ENCODE results near the gene PRCC.
A peak's percentile ranks its signal among the peaks of the same experiment; 100 is the strongest.

The PRCC gene

GRCh38 chr1:156748670-156749418 lies 18.5 kb upstream of the PRCC start:
- DNase-seq (ENCODE audit: low spot score) = no peak
- TF ChIP-seq CTCF (IDR thresholded peaks at IDR 0.05; ENCODE audit: borderline replicate concordance, control extremely low read depth, extremely low read depth, insufficient read depth, missing control alignments) = no peak
- in situ Hi-C loops (cut with MboI; ENCODE audit: low sequenced_read_pairs, unreplicated experiment) = no loop called here

- no peak for DNase-seq (ENCODE audit: low spot score)
- TF ChIP-seq CTCF (IDR thresholded peaks at IDR 0.05; ENCODE audit: borderline replicate concordance, control extremely low read depth, extremely low read depth, insufficient read depth, missing control alignments) = no peak
- in situ Hi-C loops (cut with MboI; ENCODE audit: low sequenced_read_pairs, unreplicated experiment) = no loop called here
Observed at GRCh38 chr1:156749419-156750118, 17.8 kb upstream of the PRCC start.

DNA sequence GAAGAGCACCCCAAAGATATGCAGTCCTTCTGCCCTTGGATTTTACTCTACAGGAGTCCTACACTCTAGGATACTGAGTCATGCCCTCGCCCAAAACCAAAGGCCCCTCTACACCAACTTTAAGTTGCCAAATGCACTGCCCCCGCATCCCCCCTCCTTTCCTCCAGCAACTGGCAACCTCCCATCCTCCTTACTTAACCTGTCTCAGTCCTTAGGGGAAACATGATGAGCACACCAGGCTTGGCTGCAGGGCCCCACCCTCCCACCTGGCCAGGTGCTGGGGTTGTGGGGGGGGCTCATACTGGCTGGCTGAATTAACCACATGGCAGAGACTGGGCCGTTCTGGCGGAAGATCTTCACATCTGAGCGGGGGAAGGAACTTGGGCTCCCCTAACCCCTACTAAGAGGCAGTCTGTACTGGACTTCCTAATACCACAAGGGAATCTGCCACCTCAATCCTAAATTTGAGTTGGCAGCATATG lies 17.1 kb upstream of the PRCC start:
- DNase-seq (ENCODE audit: low spot score) = peak; percentile 37
- in situ Hi-C loops (cut with MboI; ENCODE audit: low sequenced_read_pairs, unreplicated experiment) = no loop called here
- TF ChIP-seq CTCF (IDR thresholded peaks at IDR 0.05; ENCODE audit: borderline replicate concordance, control extremely low read depth, extremely low read depth, insufficient read depth, missing control alignments) = no peak

GRCh38 chr1:156750711-156751450 lies 16.5 kb upstream of the PRCC start:
- no peak for TF ChIP-seq CTCF (IDR thresholded peaks at IDR 0.05; ENCODE audit: borderline replicate concordance, control extremely low read depth, extremely low read depth, insufficient read depth, missing control alignments)
- in situ Hi-C loops (cut with MboI; ENCODE audit: low sequenced_read_pairs, unreplicated experiment) = no loop called here
- DNase-seq (ENCODE audit: low spot score) = peak; percentile 46

DNA sequence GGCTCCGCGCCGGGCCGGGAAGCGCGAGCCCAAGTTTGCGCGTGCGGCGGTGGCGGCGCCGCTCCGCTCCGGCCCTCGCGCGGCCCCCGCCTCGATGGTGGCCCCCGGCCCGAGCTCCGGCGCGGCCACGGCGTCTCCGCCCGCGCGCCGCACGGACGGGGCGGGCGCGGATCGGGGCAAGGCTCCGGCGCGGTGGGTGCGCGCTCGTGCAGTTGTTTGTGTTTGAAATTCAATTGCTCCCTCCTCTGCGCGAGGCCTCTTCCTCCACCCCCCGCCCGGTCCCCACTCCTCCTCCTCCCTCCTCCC lies 15.9 kb upstream of the PRCC start, which contains the start of gene HDGF:
Gene HDGF, minus strand, starts transcription at position 225 of the 306 bp plus-strand sequence. CDS start 246 bp downstream, outside the sequence.
- no peak for DNase-seq (ENCODE audit: low spot score)
- TF ChIP-seq CTCF (IDR thresholded peaks at IDR 0.05; ENCODE audit: borderline replicate concordance, control extremely low read depth, extremely low read depth, insufficient read depth, missing control alignments) = no peak
- in situ Hi-C loops (cut with MboI; ENCODE audit: low sequenced_read_pairs, unreplicated experiment) = no loop called here

DNA sequence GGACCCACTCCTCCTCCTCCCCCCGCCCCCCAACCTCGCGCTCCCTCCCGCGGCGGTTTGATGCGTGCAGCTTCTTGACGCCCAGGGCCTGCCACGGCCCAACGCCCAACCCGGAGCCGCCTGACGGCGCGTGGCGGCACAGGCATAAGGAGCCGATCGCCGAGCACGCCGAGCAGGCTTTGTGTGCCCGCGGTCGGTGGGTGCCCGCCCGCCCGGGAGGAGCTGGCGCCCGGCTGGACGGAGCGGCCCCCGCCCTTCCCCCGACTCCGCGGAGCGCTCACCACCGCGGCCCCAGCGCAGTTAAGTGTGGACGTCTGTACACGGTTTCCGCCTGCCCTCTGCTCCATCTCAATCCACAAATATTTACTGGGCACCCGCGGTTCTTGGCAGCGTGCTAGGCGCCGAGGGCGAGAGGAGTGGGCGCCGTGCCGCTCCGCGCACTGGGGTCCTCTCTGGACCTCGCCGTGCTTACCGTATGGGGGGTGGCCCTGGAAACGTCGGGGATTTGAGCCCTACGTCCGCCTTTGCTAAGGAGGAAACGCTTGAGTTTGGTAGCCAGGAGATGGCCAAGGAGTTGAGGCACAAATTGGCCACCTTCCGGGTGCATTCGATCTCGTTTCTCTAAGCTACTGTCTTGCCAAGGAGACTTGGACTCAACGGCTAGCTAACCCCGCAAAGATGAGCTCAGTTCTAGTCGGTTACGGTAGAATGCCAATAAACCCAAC lies 15.4 kb upstream of the PRCC start:
- DNase-seq (ENCODE audit: low spot score) = peak; percentile 96
- TF ChIP-seq CTCF (IDR thresholded peaks at IDR 0.05; ENCODE audit: borderline replicate concordance, control extremely low read depth, extremely low read depth, insufficient read depth, missing control alignments) = no peak
- in situ Hi-C loops (cut with MboI; ENCODE audit: low sequenced_read_pairs, unreplicated experiment) = no loop called here
